HG02870 (cell line): ENCODE measurements around the gene ZFYVE28.
"Not testable (repeated sequence)": the region's sequence is repeated elsewhere in the genome, so short reads cannot be mapped to it uniquely, and the experiment has no call there.

Source experiments
- ATAC-seq: cut with Tn5 transposase; IDR thresholded peaks from one replicate; pipeline ENCODE4 v1.9.1; 2021; ENCODE audit warnings: mild to moderate bottlenecking, moderate library complexity; ENCODE audit not compliant: unreplicated experiment

The ZFYVE28 gene

GRCh38 chr4:2275546-2276251 is 142.7 kb downstream of the ZFYVE28 start:
- ATAC-seq: no peak

GRCh38 chr4:2275044-2275397 is 143.4 kb downstream of the ZFYVE28 start:
- not testable (repeated sequence) for ATAC-seq

- no peak for ATAC-seq
These were observed 144.0 kb downstream of the ZFYVE28 start for GRCh38 chr4:2274320-2275043.

GRCh38 chr4:2273657-2274319 is 144.7 kb downstream of the ZFYVE28 start:
- ATAC-seq: no peak

- ATAC-seq: no peak
These were observed 145.2 kb downstream of the ZFYVE28 start for GRCh38 chr4:2273221-2273620.

- ATAC-seq: no peak
These were observed 145.7 kb downstream of the ZFYVE28 start for GRCh38 chr4:2272828-2273120.

- ATAC-seq: no peak
These were observed 146.2 kb downstream of the ZFYVE28 start for GRCh38 chr4:2272026-2272827.

GRCh38 chr4:2271279-2272025 is 147.0 kb downstream of the ZFYVE28 start:
- no peak for ATAC-seq

- ATAC-seq: no peak
These were observed 147.9 kb downstream of the ZFYVE28 start for GRCh38 chr4:2270341-2271165.

- no peak for ATAC-seq
These were observed 148.8 kb downstream of the ZFYVE28 start for GRCh38 chr4:2269618-2270163.

GRCh38 chr4:2269206-2269531 is 149.3 kb downstream of the ZFYVE28 start:
- ATAC-seq: no peak

GRCh38 chr4:2268357-2269205 is 149.9 kb downstream of the ZFYVE28 start:
- ATAC-seq: no peak

- ATAC-seq: no peak
These were observed 150.6 kb downstream of the ZFYVE28 start for GRCh38 chr4:2267841-2268240.

GRCh38 chr4:2267320-2267811 is 151.1 kb downstream of the ZFYVE28 start:
- no peak for ATAC-seq

- ATAC-seq: no peak
These were observed 151.6 kb downstream of the ZFYVE28 start for GRCh38 chr4:2266821-2267220.

- ATAC-seq: no peak
These were observed 152.3 kb downstream of the ZFYVE28 start for GRCh38 chr4:2266181-2266580.

GRCh38 chr4:2265113-2266110 is 153.0 kb downstream of the ZFYVE28 start:
- ATAC-seq: no peak
